DMS53 treated with DMSO at 0.1 percent for 48 hours (cell line): ENCODE results near the gene ITIH6.
"Not testable (repeated sequence)": the region's sequence is repeated elsewhere in the genome, so short reads cannot be mapped to it uniquely, and the experiment has no call there.

Source experiments
- DNase-seq: peaks from one replicate; lab custom pipeline; 2025; ENCODE audit not compliant: unreplicated experiment; lab: John Stamatoyannopoulos, UW

The ITIH6 gene

GRCh38 chrX:54738567-54738966 lies 59.5 kb downstream of the ITIH6 start:
- not testable (repeated sequence) for DNase-seq

- not testable (repeated sequence) for DNase-seq
Observed at GRCh38 chrX:54736298-54736942, 61.6 kb downstream of the ITIH6 start.

GRCh38 chrX:54721424-54721823 lies 76.6 kb downstream of the ITIH6 start:
- DNase-seq = no peak

DNA sequence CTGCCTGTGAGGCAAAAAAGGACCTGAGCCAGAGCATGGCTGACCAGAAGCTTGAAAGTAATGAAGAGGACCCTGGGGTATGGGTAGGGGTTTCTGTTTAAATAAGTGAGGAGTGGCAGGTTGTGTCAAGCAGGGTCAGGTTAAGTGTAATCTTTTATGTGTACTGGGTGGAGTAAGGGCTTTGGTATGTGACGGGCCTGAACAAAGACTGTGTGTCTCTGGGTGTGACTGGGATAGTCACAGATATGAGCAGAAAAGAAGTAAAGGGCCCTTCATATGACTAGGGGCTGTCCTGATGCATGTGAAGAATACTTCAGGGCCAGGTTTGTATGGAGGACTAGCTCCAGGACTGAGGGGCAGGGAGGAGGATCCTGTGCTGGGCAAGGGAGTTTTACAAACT lies 82.4 kb downstream of the ITIH6 start:
- DNase-seq = no peak

DNA sequence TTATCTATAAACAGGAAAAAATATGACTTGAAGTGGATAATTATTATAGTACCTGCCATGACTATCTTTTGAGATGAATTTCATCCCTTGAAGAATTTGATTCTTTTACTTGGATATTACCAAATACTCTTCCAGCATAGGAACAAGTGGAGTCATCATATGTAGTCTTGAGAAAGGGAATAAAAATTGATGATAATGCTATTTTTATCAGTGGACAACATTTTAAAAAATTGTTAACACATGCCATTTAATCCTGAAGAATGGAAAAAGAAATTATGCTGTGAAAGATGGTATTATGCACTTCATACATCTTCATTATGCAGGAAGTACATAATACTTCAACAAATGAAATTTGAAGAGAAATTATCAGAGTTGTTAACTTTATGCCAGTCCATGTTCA lies 83.6 kb downstream of the ITIH6 start:
- DNase-seq = no peak

- DNase-seq = no peak
Observed at GRCh38 chrX:54711735-54712134, 86.3 kb downstream of the ITIH6 start.

DNA sequence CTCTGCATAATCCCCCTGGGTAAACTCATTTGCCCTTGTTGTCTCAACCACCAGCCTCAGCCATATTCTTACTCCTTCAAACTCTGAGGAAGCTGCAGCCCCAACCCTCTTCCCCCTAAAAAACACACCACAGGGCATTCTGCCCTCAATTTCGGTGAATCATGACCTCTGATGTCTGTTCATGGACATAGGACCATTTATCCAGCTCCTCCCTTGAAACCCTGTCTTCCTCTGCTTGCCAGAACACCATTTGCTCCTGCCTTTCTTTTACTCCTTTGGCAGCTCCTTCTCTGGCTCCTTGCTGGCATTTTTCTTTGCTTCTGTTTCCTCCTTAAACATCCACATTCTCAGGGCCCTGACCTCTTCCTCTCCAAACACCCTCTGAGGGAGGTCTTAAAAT lies 87.1 kb downstream of the ITIH6 start:
- no peak for DNase-seq

DNA sequence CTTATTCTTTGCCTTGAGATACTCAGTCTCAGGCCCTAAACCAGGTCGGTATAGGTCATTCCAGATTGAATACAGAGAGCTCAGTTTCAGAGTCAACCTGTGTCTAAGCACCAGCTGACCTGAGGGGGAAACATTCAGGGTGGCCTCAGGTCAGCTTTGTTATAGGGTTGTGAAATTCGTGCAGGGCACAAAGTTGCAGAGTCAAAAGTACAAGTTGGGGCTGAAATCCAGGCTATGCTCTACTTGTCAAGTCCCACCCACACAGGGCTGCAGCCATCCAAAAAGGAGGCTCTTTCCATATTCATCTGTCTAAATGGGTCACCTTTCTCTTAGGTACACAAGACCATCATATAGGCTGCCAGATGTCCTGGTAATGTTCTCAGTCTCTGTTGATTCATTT lies 89.7 kb downstream of the ITIH6 start:
- no peak for DNase-seq
